GM12864 (cell line): ENCODE data around the gene NCOA6.

Experiments used
- DNase-seq: peaks from one replicate; pipeline ENCODE4 v3.0.0-alpha.2; 2011; ENCODE audit warnings: low read depth
- H3K4me3 ChIP-seq: 2 replicates; pipeline ENCODE4 v1.5.1; 2011; ENCODE audit warnings: mild to moderate bottlenecking, low read depth, low read length, control low read depth
- TF ChIP-seq, protein P1 (sequence below): IDR thresholded peaks from 2 replicates; pipeline ENCODE4 v1.5.1; 2011; ENCODE audit warnings: low read depth, mild to moderate bottlenecking, moderate library complexity, low read length, control low read depth, inconsistent platforms; ENCODE audit errors: missing control alignments

Gene NCOA6

DNA sequence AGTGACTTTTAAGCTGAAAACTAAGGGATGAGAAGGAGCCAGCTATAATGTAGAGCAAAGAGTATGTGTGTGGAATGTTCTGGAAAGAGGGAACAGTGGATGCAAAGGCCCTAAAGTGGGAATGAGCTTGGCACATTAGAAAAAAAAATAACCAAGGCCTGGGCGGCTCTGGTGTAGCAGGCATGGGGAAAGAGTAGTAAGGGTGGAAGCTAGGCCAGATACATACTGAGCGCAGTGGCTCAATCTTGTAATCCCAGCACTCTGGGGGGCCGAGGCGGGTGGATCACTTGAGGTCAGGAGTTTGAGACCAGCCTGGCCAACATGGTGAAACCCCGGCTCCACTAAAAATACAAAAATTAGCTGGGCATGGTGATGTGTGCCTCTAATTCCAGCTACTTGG is 38.8 kb upstream of the NCOA6 start:
- TF ChIP-seq, protein P1, sequence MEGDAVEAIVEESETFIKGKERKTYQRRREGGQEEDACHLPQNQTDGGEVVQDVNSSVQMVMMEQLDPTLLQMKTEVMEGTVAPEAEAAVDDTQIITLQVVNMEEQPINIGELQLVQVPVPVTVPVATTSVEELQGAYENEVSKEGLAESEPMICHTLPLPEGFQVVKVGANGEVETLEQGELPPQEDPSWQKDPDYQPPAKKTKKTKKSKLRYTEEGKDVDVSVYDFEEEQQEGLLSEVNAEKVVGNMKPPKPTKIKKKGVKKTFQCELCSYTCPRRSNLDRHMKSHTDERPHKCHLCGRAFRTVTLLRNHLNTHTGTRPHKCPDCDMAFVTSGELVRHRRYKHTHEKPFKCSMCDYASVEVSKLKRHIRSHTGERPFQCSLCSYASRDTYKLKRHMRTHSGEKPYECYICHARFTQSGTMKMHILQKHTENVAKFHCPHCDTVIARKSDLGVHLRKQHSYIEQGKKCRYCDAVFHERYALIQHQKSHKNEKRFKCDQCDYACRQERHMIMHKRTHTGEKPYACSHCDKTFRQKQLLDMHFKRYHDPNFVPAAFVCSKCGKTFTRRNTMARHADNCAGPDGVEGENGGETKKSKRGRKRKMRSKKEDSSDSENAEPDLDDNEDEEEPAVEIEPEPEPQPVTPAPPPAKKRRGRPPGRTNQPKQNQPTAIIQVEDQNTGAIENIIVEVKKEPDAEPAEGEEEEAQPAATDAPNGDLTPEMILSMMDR = no peak
- no peak overlapping the region for H3K4me3 ChIP-seq
- no peak for DNase-seq

DNA sequence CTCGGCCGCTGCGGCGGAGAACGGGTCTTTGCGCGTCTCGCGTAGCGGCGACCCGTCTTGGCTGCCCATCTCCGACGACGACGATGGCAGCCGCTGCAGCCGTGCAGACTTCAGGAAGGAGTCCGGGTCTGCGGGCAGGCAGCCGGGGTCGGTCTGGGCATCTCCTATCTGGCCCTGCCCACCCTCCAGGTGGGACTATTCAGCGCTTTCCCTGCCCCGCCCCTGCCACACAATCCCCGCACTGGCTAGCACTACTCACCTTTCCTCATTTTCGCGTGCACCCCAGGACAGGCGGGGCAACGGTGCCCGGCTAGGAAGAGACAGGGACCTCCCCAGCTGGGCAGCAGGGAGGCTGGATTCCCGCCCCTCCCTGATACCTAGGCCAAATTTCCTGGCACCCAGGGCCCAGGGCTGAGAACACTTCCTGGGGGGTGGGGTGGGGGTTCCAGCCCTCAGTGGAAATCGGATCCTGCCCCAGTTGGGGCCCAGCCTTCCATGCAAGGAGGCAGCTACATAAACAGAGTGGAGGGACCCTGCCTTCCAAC is 38.0 kb upstream of the NCOA6 start:
- H3K4me3 ChIP-seq = no peak overlapping the region
- TF ChIP-seq, protein P1 = no peak
- DNase-seq = no peak

DNA sequence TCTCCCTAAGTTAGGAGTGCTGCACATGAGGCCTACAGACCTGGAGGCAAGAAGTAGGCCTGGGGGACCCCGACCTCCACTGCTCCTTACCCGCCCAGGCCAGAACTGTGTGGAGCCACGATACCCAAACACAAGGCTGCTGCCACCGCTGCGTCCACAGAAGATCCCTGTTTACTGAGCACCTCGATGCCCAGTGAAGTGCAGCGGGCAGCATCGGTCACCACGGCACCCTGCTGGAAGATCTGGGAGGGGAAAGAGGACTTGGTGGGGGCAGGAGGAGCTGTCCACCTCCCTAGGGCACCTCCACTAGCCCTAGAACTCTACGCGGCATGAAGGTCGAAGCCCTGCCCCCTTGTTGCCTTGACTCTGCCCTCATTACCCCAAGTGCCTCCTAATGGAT is 37.3 kb upstream of the NCOA6 start:
- no peak for DNase-seq
- TF ChIP-seq, protein P1 = no peak

DNA sequence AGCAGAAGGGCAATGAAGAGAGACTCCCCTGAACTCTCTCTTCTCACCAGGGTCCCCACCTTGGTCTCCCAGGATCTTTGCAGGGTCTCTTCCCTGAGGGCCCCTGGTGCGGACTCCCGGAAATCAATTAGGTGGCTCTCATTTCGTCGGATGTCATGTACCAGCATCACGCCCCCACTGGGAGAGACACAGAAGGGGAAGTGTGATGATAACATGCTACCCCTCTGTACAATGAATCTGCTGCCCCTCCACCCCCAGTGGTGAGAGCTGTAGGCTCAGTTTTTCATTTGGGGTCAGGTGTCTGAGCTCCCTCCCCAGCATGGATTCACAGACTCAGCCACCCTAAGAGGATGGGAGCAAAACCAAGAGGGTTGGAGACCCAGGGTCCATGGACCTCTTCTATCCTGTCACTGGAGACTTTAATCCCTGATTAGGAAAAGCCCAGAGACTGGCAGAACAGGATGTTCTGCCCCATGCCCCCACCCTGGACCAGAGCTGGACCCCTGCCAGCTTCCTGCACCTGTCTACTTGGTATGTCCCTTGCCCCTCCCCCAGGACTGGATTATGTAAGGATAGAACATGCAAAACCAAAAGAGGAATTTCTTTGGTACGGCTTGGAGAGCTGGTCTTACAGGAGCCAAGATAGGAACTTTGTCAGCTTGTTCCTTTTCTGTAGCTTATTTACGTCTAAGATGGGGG is 36.1 kb upstream of the NCOA6 start:
- TF ChIP-seq, protein P1 = no peak
- DNase-seq = no peak
- no peak overlapping the region for H3K4me3 ChIP-seq

More for the DNA sequence above, 37.3 kb upstream of the NCOA6 start:
- H3K4me3 ChIP-seq = no peak overlapping the region

DNA sequence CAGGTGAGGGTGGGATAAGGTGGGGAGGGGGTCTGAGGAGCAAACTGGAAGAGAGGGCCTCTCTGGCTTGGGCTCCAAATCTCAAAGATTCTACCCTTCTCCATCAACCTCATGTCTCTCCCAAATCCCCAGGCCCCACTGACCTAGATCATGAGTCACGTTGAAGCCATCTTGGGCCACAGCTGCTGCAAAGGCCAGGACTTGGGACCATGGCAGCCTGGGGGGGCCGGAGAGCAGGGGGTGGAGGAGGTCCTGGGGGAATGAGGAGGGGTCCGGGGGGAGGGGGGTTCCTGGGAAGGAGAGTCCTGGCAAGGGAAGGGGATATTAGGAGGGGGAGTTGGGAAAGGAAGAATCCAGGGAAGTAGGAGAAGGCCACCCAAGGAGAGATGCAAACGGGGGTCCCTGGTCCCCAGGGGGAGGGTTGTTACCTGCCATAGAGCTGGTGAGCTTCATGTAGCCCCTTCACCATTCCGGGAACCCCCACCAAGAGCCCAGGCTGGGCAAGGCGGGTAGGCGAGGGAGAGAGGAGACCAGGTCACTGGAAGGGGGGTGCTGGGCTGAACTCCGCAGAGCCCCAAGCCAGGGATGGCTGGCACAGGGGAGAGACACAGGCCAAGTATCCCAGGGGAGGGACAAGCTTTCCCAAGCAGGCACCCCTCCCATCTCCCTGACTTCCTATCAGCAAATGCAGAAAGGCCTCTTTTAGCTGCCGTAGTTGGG is 34.5 kb upstream of the NCOA6 start:
- no peak overlapping the region for H3K4me3 ChIP-seq
- TF ChIP-seq, protein P1 = no peak
- no peak for DNase-seq

DNA sequence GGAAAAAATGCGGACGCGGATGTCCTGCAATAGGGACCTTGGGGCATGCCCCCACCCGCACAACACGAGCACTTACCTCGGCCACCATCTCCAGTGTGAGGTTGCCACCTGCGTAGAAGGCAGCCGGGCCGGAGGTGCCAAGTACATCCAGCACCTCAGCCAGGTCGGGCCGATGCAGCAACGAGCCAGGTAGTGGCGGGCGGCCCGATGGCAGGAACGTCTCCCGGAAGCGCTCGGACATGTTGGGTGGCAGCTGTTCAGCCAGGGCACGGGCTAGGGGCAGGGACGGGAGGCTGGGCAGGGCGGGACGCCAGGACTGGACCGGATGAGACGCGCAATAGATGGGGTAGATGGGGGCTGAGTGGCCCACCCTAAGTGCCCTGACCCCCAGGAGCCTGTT is 33.9 kb upstream of the NCOA6 start:
- no peak overlapping the region for H3K4me3 ChIP-seq
- DNase-seq = no peak
- TF ChIP-seq, protein P1 = no peak
